ENCODE measurements around the gene LAMA3.

- TF ChIP-seq YY1 (IDR thresholded peaks at IDR 0.05; ENCODE audit: insufficient read depth, insufficient read length) (no peak), SUZ12 (IDR thresholded peaks at IDR 0.05; ENCODE audit: extremely low read depth, insufficient read depth, insufficient read length) (no peak)
Observed at GRCh38 chr18:23867006-23867405, 177.8 kb downstream of the LAMA3 start.
